HG03045 (cell line): ENCODE measurements around the gene SMCO3.
"Not testable (repeated sequence)": the region's sequence is repeated elsewhere in the genome, so short reads cannot be mapped to it uniquely, and the experiment has no call there.

Experiments
- ATAC-seq: cut with Tn5 transposase; IDR thresholded peaks from one replicate; pipeline ENCODE4 v1.9.1; 2021; ENCODE audit warnings: mild to moderate bottlenecking, moderate library complexity; ENCODE audit not compliant: unreplicated experiment

The SMCO3 gene

DNA sequence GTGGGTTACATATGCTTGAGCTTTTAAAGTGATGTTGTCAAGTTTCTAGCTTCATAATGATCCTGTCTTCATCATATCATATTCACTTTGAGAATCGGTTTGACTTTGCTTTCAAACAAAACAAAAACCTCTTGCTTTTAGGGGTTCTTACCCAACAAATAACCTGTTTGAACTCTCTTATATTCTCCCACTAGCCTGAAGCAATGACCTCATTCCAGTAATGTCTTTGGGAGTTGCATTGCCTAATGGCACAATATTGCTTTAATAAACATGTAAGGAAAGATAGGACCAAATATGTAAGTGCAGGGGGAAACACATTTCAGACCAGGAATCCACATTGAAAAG, 38.4 kb downstream of the SMCO3 start:
- no peak for ATAC-seq

DNA sequence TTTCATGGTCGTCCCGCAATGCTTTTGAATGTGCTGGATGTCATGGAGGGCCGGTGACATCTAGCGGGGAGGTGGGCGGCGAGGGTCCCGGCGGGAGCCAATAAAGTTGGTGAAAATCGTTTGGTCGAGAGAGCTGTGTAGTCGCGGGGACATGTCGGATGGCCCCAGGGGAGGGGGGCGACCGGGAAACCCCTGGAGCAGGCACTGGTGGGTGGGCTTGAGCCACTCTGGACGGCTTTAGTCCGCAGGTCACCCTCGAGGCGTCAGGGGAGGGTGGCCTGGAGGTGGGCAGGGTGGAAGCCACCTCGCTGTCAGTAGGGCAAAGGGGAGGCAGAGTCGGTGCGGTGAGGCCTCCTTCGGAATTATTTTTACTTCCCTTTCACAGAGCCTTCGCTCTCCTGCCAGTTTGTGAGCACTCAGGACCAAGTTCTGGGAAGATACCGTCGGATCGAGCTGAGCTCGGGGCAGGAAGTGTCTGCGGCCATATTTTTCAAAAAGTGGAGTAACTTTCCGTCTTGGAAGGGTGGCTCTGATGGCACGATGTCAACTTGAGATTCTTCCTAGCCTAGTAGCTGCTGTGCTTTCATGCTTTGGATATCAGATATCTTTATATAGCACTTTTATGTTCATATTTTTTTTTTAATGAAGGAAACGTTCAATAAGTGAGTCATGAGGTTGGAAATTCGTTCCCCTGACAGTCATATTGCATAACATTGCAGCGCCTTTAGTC, 38.9 kb downstream of the SMCO3 start:
- no peak for ATAC-seq

DNA sequence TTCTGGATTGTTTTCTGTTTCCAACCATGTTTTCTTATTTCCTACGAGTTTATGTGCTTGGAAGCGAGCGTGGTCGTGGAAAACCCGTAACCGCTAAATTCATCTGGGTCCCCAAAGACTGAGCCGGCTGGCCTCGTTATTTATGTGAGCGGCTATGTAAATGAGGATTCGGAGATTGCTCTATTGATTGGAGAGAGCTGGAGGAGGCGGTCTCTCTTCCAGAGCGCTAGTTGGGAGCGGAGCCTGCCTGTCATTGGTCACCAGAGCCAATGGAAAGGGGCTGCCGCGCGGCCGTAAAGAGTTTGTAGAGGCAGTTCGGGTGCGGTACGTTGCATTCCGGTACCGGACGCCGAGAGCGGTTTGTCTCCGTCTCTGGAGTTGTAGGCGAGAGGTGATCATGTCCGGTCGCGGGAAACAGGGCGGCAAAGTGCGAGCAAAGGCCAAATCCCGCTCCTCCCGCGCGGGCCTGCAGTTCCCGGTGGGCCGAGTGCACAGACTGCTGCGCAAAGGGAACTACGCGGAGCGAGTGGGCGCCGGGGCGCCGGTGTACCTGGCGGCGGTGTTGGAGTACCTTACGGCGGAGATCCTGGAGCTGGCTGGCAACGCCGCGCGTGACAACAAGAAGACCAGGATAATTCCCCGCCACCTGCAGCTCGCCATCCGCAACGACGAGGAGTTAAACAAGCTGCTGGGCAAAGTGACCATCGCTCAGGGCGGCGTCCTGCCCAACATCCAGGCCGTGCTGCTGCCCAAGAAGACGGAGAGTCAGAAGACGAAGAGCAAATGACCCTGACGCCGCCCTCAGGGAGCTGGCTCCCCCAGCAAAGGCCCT, 39.7 kb downstream of the SMCO3 start:
- peak; percentile 64 for ATAC-seq

DNA sequence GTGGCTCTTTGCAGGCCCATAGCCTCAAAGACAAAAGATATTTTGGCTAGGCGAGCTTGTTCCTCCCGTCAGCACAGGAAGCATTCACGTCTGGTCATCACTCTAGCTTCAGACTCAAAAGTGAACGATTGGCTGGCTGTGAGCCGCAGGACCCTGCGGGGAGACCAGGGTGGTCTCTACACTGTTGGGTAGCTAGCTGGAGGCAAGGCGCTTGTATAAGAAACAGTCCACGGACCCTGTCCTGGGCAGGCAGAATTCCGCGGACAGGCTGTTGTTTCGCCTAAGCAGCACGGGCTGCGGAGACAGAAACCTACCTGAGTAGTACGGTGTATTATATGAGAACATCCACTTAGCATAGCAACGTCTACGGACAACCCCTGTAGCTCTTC, 40.3 kb downstream of the SMCO3 start:
- ATAC-seq = peak; percentile 14

DNA sequence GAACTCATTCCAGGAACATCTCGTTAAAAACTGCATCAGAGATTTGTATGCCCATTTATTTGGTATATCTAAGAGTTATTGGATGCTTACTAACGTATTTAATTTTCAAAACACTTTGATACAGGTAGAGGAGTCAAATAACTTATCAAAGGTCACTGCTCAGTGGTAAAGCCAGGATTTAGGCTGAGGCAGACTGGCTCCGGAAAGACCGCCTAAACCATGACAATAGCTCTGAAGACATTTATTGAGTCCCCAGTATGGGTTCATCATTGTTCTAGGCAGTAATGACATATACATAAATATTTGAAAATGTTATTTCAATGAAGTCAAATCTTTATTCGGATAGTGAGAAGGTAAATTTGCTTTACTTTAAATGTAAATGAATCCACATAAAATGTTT, 41.0 kb downstream of the SMCO3 start:
- ATAC-seq = no peak

DNA sequence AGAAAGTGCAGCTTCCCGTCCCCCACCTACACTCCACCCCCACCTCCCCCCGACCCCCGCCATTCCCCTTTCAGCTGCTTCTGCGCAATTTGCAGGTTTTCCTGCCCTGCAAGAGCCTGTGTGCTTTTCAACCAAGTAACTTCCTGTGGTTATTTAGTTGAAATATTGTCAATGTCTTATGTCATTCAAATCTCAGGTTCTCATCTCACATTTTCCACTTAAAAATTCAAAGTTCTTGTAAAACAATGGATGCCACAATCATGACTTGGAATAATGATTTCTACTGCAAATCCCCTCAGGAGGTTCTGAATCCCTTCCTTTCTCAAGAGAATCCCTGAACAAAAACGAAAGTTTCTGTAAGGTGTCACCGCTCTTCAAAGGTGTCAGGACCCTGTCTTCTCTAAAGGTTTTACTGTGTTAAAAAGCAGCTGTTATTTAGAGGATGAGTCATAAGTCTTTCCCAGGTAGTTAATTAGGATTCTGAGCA, 42.3 kb downstream of the SMCO3 start:
- ATAC-seq = no peak

DNA sequence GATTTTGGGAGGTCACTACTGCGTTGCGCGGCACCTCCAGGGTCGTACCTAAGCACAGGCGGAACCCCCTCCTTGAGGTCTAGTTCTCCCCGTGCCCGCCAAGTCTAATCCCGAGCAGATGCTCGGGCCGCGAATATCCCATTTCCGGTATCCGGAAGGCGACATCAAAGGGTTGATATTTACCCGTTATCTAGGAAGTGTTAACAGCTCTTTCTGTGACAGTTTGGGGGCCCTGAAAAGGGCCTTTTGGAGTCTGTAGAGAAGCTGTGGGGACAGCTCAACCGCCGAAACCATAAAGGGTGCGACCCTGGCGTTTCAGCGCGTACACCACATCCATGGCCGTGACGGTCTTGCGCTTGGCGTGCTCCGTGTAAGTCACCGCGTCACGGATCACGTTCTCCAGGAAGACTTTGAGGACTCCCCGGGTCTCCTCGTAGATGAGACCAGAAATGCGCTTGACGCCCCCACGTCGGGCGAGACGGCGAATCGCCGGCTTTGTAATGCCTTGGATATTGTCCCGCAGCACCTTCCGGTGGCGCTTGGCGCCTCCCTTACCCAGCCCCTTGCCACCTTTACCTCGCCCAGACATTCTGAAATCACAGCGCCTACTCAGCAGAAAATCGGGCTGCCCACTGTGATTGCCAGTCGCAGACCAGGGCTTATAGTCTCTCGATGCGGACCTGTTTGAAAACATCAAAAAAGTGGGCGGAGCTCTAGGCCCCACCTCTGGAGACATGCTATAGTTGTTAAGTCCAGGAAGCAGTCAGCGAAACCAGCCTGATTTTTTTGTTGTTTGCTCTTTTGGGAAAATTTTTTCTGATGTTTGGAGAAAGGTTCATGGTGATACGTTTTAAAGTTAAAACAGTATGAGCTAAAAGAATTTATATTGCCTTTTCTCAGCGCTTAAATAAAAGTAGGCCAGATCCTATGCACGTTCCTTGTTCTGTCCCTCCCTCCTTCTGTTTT, 43.2 kb downstream of the SMCO3 start:
- peak; percentile 24 for ATAC-seq

DNA sequence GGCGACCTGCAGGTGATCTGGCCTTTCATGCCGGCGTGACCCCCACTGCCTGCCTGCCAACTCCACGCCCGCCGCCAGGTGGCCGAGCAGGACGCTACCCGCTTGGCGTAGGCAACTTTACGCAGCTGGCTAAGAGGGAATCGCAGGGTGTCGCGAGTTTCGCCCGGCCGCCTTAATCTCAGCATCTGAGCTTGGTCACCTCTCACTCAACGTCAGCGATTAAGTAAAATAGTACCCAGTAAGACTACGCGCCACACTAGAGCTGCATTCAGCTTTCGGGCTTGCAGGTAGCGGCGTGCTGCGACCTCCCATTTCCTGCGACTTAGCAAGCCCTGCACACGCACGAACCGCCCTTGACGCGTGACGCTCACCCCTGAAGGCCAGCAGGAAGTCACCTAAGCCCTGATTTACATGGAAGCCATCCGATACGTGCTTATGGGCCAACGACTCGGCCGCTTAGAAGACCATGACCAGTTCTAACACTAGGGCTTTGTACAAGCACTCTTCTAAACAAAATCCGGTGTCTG, 44.0 kb downstream of the SMCO3 start:
- ATAC-seq = peak; percentile 40

DNA sequence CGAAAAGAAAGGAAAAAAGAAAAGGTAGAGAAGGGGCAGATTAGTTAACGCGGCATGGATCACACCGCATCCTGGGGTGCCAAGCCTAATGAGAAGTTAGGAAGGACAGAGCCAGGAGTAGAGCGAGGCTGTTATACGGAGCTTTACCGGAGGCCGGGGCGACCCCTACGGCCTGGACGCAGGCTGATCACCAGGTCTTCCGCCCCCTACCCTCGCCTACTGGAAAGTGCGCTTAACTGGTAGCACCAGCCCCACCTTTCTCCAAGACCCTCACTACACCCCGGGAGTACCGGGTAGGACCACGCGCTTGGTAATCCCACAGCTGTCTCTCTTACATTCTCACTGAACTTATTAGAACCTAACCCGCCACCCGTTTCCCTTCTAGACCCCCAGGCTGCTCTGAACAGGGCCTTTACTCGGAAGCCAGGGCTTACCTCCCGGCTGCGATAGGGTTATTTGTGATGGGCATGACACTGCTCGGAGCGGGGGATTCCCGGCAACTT, 44.5 kb downstream of the SMCO3 start:
- peak; percentile 2 for ATAC-seq

DNA sequence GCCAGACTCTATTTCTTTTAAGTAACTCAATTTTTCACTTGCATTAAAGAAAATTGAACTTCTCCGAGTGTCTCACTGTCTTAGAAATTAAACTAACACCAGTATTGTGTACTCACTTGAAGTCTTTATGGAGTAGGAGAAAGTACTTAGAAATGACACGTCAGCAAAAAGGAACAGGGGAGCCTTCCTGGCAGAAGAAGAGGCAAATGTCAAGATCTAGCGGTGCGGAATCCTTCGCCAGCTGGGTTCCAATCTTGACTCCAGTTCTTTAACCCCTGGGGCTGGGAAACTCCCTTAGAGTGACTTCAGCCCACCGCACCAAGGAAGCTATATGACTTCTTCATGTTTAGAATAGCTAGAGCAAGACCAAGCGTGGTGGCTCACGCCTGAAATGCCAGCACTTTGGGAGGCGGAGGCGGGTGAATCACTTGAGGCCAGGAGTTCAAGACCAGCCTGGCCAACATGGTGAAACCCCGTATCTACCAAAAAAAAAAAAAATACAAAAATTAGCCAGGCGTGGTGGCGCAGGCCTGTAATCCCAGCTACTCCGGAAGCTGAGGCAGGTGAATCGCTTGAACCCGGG, 45.1 kb downstream of the SMCO3 start:
- no peak for ATAC-seq

DNA sequence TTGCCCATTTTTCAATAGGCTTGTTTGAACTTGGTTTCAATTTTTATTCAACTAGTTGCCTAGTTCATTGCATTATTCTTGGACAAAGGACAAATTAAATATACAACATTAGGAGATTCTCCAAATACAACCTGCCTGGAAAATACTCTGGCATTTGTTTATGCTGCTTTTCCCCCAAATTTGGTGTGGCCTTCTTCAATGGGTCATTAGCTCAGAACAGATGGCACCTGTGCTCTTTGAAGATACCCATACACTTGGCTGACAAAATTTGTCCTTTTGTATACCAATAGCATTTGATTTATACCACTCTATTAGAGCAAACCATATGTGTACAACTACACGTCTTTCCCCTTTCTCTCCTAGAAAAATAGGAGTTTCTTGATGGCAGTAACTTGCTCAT, 46.4 kb downstream of the SMCO3 start:
- ATAC-seq = no peak

DNA sequence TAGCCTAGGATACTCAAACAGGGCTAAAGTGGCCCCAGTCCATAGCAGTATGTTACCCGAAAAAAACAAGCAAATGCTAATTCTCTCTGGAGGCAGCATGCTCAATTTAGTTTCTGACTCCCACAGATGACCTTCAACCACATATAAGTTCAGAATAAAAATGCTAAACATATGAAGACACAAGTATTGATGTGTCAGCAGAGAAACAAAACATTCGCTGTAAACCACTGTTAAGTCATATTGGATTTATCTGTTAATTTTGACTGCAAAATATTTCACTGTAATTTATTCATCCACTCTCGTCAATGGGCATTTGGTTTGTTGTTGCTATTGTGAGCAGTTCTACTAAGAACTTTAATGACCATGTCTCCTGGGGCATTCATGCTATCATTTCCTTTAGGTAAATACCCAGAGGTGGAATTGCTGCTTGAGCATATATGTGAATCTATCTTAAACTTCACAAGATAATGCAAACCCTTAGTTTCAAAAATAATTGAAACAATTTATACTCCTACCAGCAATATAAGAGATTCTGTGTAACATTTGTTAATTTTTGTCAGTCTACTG, 47.2 kb downstream of the SMCO3 start:
- ATAC-seq = no peak

DNA sequence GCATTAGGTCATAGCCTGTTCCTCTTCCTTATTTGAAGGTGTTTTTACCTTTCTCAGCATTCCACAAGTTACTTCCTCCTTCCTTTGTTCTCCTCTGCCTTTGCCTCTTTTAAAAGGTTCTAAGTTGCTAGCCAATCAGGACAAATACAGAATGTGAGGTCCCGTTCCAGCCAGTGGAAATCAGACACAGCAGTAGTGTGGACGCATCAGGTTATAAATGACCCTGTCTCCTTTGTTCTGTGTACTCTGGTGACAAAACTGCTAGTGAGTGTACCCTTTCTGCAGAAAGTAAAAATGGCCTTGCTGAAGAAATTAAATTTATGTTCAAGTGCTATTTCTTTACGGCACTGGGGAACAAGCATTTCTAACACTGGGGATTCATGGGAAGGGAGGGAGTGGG, 48.0 kb downstream of the SMCO3 start:
- not testable (repeated sequence) for ATAC-seq

DNA sequence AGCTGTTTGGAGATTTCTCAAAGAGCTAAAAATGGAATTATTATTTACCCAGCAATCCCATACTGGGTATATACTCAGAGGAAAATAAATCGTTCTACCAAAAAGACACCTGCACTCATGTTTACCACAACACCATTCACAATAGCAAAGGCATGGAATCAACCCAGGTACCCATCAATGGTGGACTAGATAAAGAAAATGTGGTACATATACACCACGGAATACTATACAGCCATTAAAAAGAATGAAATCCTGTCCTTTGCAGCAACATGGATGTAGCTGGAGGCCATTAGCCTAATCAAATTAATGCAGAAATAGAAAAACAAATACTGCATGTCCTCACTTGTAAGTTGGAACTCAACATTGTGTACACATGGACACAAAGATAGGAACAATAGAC, 48.6 kb downstream of the SMCO3 start:
- no peak for ATAC-seq

DNA sequence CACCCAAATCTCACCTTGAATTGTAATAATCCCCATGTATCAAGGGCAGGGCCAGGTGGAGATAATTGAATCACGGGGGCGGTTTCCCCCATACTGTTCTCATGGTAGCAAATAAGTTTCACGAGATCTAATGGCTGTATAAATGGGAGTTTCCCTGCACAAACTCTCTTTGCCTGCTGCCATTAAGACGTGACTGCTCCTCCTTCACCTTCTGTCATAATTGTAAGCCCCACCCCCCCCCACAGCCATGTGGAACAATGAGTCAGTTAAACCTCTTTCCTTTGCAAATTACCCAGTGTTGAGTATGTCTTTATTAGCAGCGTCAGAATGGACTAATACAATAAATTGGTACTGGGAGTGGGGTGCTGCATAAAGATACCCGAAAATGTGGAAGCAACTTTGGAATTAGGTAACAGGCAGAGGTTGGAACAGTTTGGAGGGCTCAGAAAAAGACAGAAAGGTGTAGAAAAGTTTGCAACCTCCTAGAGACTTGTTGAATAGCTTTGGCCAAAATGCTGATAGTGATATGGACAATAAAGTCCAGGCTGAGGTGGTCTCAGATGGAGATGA, 54.2 kb downstream of the SMCO3 start:
- ATAC-seq = not testable (repeated sequence)

DNA sequence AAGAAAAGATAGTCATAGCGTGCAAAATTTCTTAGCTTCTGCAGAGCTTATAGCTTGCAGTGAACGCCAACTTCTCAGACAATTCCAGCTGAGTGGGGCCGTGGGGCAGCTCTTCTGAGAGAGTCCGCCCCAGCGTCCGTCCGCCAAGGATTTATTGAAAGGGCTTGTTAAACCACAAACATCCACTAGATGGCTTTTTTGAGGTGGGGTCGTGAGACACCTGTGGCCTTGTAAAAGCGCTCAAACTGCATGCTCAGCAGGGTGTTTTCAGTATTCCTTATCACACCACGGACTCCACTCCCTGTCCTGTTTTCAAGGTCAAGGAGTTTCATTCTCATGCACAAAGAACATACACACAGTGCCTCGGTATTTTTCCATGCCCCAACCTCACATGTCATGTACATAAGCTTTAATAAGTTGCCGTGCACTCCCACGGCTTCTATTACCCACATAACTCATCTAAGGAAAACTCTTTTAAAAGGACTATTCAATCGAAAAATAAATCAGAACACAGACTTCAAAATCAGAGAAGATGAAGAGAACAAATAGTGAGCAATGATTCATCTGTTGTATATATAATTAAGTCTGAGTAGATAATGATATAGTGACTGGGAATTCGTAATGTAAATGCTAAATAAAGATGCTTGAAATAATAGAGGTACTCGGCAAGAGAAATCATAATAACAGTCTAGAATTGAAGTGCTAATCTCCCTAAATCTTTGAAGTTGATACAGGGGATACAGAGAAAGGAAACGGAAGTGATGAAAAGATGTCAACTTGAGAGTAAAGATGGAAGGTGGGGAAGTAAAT, 57.4 kb downstream of the SMCO3 start:
- ATAC-seq = no peak
